GM15510 (cell line): ENCODE measurements around the gene HMOX2.

ENCODE experiments used
- POLR2A ChIP-seq: IDR thresholded peaks from 3 replicates; pipeline ENCODE4 v1.6.1; 2011; ENCODE audit warnings: borderline replicate concordance; ENCODE audit not compliant: insufficient read length; ENCODE audit errors: extremely low read depth

HMOX2 gene

GRCh38 chr16:4452674-4453073, 23.5 kb upstream of the HMOX2 start:
- no peak for TF ChIP-seq POLR2A

DNA sequence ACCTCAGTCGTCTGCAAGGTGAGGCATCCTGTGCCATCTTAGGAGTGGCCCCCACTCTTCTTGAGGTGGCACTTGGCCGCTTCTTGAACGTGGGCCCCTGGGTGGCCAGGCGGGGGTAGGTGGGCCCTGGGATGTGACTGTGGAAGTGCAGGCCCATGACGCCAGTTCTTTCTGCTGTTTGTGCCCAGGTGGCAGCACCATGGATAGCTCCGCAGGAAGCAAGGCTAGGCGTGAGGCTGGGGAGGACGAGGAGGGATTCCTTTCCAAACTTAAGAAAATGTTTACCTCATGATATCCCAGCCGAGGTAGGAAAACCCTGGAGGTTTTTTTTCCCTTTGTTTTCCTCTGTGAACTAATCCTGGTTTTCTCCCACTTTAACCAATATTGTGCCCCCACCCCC, 21.6 kb upstream of the HMOX2 start:
- no peak for TF ChIP-seq POLR2A

GRCh38 chr16:4455081-4455480, 21.1 kb upstream of the HMOX2 start:
- no peak for TF ChIP-seq POLR2A

DNA sequence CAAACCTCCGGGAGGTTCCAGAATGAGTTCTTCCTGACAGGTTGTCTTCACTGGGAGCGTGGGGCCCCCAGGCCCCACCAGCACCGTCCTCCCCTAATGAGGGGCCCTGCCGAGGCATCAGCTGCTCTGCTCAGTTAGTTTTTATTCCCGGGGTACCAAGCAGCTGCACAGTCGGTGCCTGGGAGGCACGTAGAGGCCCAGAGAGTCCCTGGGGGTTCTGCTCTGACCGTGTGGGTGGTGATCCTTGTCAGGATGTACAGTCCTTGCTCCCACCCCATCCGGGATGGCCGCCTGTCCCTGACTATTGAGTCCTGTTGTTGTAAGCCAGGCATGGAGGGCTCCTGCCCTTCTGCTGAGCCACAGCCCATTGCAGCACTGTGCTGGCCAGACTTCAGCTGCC, 20.2 kb upstream of the HMOX2 start:
- TF ChIP-seq POLR2A = no peak

GRCh38 chr16:4460936-4461249, 15.3 kb upstream of the HMOX2 start:
- no peak for TF ChIP-seq POLR2A

GRCh38 chr16:4461250-4462085, 14.7 kb upstream of the HMOX2 start:
- no peak for TF ChIP-seq POLR2A

- TF ChIP-seq POLR2A = no peak
These were observed 12.6 kb upstream of the HMOX2 start for GRCh38 chr16:4463522-4464163.

DNA sequence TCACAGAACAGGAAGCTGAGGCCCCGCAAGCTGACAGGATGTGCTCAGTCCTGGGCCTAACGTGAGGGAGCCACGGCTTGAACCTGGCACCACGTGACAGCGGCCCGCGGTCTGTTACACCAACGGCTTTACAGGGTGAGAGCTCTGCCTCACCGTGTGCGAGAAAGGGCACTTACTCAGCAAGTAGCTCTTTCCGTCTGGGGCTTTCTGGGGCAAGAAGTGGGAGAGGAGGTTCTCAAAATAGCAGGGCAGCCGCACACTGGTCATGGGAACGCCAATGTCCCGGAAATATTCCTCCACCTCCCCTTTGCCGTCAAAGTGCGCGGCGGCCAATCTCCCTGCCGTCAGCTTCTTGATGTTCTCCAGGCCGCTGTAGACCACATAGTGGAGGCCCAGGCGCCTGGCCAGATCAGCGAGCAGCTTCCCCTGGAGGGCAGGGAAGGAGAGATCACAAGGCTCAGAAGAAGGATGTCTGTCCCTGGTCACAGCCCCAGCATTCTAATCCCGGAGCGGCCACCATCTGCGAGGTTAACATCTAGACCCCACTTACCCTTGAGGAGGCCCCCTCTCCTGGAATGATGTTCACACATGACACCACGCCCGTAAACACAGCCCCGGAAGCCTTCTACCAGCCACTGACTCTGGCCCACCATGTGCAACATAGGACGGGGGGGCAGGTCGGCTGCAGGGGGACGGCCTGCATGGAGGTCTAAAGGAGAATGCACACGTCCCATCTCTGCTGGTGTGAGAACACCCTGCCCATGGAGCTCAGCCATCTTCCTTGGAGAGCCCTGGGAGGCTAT, 10.0 kb upstream of the HMOX2 start:
- no peak for TF ChIP-seq POLR2A

DNA sequence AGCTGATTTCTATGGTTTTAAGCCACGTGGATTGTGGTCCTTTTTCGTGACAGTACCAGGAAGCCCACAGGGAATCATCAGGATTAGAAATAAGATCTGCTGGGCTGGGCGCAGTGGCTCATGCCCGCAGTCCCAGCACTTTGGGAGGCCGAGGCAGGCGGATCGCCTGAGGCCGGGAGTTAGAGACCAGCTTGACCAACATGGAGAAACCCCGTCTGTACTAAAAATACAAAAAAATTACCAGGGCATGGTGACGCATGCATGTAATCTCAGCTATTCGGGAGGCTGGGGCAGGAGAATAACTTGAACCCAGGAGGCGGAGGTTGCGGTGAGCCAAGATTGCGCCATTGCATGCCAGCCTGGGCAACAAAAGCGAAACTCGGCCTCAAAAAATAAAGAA, 8.3 kb upstream of the HMOX2 start:
- TF ChIP-seq POLR2A = no peak

- no peak for TF ChIP-seq POLR2A
These were observed 7.2 kb upstream of the HMOX2 start for GRCh38 chr16:4468972-4469371.

- TF ChIP-seq POLR2A = no peak
These were observed 4.3 kb upstream of the HMOX2 start for GRCh38 chr16:4471869-4472268.

GRCh38 chr16:4472880-4473279, 3.3 kb upstream of the HMOX2 start:
- TF ChIP-seq POLR2A = no peak

- TF ChIP-seq POLR2A = peak; percentile 83
These were observed 1.8 kb upstream of the HMOX2 start, which contains the start of gene NMRAL1 for GRCh38 chr16:4474192-4474961. NMRAL1 (minus strand) TSS chr16:4474625; CDS start chr16:4474132, 493 bp downstream.

- no peak for TF ChIP-seq POLR2A
These were observed 1.8 kb downstream of the HMOX2 start for GRCh38 chr16:4477966-4478365.

GRCh38 chr16:4481526-4481925, 5.3 kb downstream of the HMOX2 start:
- no peak for TF ChIP-seq POLR2A
